Measurements from ENCODE around the gene SYCP3.

GRCh38 chr12:101782273-101782731 lies 43.0 kb upstream of the SYCP3 start:
- TF ChIP-seq CTCF (IDR thresholded peaks at IDR 0.05; ENCODE audit: insufficient read depth, low read length) (no peak), POLR2AphosphoS5 (IDR thresholded peaks at IDR 0.05; ENCODE audit: low read depth) (no peak), REST (IDR thresholded peaks at IDR 0.05; ENCODE audit: insufficient replicate concordance, low read depth) (no peak)

Measured in HL-60 (cell line).